ENCODE results near the gene LMNTD2.

Gene LMNTD2, protein sequence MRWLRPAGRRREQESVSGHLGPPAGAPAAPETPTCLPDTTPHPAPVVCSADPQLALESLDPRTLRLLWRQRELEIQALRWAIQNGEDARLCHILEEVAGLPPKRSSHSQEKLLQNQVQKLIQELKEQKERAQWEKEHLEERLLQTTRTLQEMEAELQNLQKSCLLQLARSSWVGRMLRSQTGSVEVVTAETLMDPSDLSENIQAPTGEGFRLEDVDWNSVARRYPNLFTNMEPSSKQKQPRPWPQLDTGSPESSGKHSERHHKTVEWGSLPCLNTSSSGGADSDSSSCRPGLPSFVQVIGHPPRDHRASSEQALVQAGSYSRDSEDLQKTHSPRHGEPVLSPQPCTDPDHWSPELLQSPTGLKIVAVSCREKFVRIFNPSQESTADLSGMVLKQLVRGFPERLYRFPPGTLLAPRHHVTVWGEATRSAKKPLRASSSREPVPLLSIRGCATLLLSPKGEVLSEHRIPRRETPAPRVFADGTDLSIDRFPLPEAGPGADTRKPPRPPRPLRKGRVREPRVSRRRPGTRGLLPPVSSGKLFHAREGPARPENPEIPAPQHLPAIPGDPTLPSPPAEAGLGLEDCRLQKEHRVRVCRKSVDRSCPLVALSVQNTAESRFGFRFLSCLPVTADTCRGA

DNA sequence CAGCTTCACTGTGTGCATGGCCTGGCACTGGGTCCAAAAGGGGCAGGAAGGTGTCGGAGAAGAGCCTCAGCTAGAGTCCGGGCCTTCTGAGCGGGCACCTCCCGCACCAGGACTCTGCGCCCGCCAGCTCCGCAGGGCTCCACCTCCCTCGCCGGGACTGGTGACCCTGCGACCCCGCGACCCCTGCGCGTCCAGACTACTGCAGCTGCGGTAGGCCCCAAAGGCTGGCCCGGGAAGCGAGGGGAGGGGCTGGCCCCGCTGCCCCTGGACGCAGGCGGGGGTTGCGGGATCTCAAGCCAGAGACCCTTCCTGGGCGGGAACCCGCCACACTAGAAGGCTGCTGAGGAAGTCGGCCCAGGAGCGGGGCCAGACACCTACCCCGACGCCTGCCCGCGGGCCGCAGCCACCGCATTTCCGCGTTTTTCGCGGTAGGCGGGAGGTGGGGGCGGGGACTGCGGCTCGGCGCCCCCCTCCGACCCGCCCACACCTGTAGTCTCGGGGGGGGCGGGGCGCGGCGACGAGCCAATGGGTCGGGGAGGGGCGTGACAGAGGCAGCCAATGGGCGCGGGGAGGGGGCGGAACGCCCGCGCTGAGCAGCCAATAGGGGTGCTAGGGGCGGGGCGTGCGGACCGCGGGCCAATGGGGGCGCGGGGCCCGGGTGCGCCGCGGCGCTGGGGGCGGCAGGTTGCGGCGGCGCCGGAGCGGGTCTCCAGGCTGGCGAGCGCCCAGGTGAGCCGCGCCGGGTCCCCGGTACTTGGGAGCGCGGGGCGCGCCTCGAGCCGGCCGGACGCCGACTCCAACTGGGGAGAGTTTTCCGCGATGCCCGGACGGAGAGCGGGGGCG, at the start of gene LMNTD2, which contains the start of gene RASSF7:
Gene LMNTD2 (minus strand): TSS at position 434 of the 843 bp plus-strand sequence. CDS start 22 bp downstream, at position 412.
Gene RASSF7 (plus strand): TSS at position 666 of the 843 bp plus-strand sequence. CDS start 799 bp downstream, outside the sequence.
- DNase-seq = peak; percentile 34

- no peak for DNase-seq
These were observed 48.8 kb upstream of the LMNTD2 start for GRCh38 chr11:609341-609811.

DNA sequence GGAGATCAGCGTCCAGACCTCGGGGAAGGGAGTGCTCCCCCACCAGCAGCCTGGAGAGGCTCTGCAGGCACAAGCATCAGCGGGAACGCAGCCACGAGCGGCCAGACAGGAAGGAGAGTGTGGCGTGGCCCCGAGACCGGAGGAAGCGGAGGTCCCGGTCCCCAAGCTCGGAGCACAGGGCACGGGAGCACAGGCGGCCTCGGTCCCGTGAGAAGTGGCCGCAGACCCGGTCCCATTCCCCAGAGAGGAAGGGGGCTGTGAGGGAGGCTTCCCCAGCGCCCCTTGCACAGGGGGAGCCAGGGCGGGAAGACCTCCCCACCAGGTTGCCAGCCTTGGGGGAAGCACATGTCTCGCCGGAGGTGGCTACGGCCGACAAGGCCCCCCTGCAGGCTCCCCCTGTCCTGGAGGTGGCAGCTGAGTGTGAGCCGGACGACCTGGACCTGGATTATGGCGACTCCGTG, 48.3 kb upstream of the LMNTD2 start:
- no peak for DNase-seq

DNA sequence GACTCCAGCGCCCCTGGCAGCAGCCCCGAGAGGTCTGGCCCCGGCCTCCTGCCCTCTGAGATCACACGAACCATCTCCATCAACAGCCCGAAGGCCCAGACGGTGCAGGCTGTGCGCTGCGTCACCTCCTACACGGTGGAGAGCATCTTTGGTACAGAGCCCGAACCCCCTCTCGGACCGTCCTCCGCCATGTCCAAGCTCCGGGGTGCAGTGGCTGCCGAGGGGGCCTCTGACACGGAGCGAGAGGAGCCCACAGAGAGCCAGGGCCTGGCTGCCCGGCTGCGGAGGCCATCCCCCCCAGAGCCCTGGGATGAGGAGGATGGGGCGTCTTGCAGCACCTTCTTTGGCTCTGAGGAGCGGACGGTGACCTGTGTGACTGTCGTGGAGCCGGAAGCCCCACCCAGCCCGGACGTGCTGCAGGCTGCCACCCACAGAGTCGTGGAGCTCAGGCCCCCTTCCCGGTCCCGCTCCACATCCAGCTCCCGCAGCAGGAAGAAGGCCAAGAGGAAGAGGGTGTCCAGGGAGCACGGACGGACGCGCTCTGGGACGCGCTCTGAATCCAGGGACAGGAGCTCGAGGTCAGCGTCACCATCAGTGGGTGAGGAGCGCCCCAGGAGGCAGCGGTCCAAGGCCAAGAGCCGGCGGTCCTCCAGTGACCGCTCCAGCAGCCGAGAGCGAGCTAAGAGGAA, 47.6 kb upstream of the LMNTD2 start:
- no peak for DNase-seq

GRCh38 chr11:607020-607780, 46.7 kb upstream of the LMNTD2 start:
- DNase-seq = no peak

- no peak for DNase-seq
These were observed 45.7 kb upstream of the LMNTD2 start for GRCh38 chr11:606245-606644.

DNA sequence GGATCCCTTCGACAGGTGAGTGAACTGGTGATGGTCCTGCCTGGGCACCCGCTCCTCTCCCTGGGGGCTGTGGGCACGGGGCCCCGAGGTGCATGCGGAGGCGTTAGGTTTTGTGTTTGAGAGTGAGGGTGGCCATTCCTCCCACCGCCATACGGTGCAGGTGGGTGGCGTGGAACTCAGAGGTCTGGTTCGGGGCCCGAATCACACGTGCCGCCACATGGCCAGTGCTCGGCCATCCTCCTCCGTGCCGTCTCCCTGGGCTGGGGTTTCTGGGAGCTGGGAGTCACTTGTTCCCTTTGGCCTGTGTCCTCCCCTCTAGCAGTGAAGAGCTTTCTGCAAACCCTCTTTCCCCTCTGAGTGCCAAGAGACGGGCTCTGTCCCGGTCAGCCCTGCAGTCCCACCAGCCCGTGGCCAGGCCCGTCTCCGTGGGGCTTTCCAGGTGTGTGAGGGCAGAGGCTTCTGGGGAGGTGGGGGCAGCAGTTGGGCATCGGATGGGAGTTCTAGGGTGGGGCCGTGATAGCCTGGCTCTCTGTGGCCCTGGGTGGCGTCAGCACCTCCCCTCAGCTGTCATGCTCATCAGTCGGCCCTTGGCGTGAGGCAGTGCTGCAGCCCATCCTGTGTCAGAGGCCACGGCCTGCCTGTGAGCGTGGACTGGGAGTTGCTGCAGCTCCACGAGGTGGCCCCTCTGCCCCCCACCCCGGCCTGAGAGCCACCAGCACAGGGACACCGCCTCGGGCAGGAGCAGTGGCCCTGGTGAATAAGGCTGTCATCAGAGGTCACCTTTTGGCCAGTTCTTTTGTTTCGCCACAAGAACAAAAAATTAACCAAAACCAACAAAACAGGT, 45.0 kb upstream of the LMNTD2 start:
- DNase-seq = no peak

GRCh38 chr11:603154-603553, 42.6 kb upstream of the LMNTD2 start:
- no peak for DNase-seq

- no peak for DNase-seq
These were observed 41.2 kb upstream of the LMNTD2 start for GRCh38 chr11:601573-602245.

DNA sequence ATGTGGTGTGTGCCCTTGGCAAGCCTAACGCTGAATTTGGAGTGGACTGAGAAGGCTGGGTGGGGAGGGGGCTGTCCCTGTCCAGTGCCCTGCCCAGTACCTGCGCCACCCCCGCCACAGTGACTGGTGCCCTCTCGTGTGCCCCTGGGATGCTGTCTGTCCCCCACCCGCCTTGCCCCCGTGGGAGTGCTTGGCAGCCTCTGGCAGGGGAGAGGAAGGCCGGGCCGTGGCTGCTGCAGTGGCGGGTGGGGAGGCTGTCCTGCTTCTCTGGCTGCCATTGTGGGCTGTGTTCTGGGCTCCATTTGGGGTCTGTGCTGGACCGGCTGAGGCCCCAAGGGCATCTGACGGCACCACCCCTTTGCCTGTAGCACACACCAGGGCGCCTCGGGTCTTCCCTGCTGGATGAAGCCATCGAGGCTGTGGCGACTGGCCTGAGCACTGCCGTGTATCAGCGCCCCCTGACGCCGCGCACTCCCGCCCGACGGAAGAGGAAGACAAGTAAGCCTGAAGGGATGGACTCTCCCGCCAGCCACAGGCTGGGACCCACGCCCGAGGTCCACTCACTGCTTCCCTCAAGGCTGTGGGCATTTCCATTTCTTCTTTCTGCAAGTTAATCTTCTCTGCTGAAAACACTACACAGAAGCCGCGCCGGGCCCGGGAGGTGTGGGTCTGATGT, 37.6 kb upstream of the LMNTD2 start:
- DNase-seq = no peak

DNA sequence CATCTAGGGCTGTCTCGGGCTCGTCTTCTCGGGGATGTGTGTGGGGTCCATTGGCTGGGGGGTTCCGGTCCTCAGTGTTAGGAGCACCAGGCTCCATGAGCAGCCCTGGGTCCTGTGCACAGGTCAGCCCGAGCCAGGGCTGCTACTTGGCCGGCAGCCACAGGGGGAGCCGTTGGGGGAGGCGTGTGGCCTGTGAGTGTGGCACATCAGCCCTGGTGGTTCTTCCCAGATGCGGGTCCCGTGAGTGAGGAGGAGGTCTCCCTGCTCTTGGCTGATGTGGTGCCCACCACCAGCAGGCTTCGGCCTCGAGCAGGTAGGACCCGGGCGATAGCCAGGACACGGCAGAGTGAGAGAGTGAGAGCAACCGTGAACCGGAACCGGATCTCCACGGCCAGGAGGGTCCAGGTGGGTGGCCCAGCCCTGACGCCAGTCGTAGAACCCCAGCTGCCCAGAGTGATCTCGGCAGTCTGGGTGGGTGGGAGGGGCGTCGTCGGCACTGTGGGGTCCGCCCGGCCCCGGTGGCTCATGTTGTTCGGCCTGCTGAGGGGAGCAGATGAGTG, 36.7 kb upstream of the LMNTD2 start:
- DNase-seq = no peak

- no peak for DNase-seq
These were observed 35.8 kb upstream of the LMNTD2 start for GRCh38 chr11:596374-596773.

GRCh38 chr11:595400-595799, 34.9 kb upstream of the LMNTD2 start:
- DNase-seq = no peak

DNA sequence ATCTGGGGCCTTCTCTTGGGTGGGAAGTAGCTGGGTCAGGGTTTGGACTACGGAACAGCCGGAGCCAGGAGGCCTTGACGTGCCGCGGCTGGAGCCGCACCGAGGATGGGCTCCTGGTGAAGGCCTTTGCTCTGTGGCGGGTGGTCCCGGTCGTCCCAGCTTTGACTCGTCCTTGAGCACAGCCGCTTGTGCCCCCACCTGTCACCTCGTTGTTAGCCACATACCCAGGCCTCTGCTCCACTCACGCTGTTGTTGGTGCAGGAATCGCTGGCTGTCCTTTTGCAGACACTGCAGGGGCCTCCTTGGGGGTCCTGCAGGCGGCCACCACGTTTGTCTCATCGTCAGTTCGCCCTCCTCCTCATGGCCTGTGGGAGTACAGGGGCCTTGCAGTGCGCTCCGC, 32.8 kb upstream of the LMNTD2 start:
- DNase-seq = no peak

DNA sequence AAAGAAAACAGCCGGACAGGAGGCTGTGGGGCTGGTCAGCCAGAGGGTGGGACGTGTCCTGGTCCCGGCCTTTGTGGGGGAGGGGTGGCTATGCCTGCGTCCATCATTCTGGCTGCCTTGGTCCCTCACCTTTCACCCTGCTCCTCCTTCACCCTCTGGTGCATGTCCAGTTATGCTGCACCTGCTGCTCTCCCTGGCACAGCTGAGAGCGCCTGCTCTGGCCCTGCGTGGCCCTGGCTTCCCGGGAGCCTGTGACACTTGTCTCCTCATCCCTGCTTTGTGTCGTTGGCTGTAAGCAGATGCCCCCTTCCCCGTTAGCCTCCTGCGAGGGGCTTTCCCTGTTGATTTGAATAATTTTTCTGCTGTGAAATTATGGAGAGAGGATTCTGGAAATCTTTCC, 32.4 kb upstream of the LMNTD2 start:
- DNase-seq = no peak

- no peak for DNase-seq
These were observed 32.0 kb upstream of the LMNTD2 start for GRCh38 chr11:592501-592900.

- no peak for DNase-seq
These were observed 30.5 kb upstream of the LMNTD2 start for GRCh38 chr11:590997-591396.

DNA sequence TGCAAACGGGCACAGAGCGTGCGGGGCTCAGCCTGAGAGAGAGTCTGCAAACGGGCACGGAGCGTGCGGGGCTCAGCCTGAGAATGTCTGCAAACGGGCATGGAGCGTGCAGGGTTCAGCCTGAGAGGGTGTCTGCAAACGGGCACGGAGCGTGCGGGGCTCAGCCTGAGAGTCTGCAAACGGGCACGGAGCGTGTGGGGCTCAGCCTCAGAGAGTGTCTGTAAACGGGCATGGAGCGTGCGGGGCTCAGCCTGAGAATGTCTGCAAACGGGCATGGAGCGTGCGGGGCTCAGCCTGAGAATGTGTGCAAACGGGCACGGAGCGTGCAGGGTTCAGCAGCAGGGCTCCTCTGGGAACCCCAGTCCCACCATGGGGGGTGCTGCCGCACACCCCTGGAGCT, 29.3 kb upstream of the LMNTD2 start:
- no peak for DNase-seq

DNA sequence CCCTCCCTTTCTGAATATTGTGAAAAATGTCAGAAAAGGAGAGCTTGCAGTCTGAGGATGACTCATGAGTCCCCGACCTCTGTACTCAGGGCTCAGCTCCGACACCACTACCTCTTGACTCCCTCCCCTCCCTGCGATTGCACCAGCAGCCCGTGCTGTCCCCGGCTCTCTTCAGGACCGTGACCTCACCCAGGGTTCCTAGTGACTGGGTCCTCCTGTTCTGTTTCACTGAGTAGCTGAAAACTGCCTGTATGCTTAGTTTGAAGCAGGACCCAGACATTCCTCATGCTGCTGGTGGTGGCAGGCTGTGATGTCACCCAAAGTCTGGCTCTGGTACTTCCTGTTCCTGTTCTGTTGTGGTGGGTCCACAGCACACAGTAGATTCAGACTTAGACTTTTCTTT, 27.4 kb upstream of the LMNTD2 start:
- DNase-seq = no peak
